GM12891 (cell line): ENCODE data around the gene PAN3.

Experiments used
- POLR2A ChIP-seq: IDR thresholded peaks from 2 replicates; pipeline ENCODE4 v1.6.1; 2011; ENCODE audit warnings: low read depth, low read length, control low read depth
- POLR2AphosphoS5 ChIP-seq: IDR thresholded peaks from 2 replicates; pipeline ENCODE4 v1.6.1; 2011; ENCODE audit warnings: low read depth, low read length, control low read depth

- TF ChIP-seq POLR2AphosphoS5 (no peak), POLR2A (no peak)
Measured at GRCh38 chr13:28325022-28325421, 186.7 kb downstream of the PAN3 start.
